CD14-positive monocyte (primary cell): Measurements from ENCODE around the gene RBM19. TPM values are rescaled to one million over a fixed set of nuclear protein-coding genes. Genes with fewer than 3 reads are reported as not detected.

ENCODE experiments used
- DNase-seq, 3 donors: peaks; one replicate each; pipeline ENCODE4 v3.0.0-alpha.2; 2011 to 2022
- H2AFZ ChIP-seq: 2 replicates; pipeline ENCODE4 v1.6.0; 2012; ENCODE audit warnings: mild to moderate bottlenecking, low read depth, low read length, inconsistent platforms; ENCODE audit not compliant: insufficient read depth, poor library complexity, severe bottlenecking
- H3K27ac ChIP-seq, 2 donors: 1 replicate in 1 of 2; 2 replicates in 1 of 2; pipeline ENCODE4 v1.5.1; 2012 to 2013; ENCODE audit warnings: low read length in 2 of 2, control low read depth in 1 of 2, inconsistent platforms in 1 of 2, low read depth in 1 of 2, mild to moderate bottlenecking in 1 of 2
- H3K27me3 ChIP-seq, 2 donors: one replicate each; pipeline versions ENCODE4 v1.6.0 to v1.6.1; 2011 to 2013; ENCODE audit warnings: low read length in 2 of 2; ENCODE audit not compliant: control insufficient read depth in 2 of 2, insufficient read depth in 2 of 2
- H3K36me3 ChIP-seq, 2 donors: replicated peaks in 1 of 2; 1 replicate in 1 of 2; 2 replicates in 1 of 2; pipeline versions ENCODE4 v1.5.1 to v1.6.1; 2012 to 2013; ENCODE audit warnings: low read length in 2 of 2, control low read depth in 1 of 2, inconsistent platforms in 1 of 2, mild to moderate bottlenecking in 1 of 2; ENCODE audit not compliant: insufficient read depth in 2 of 2, control insufficient read depth in 1 of 2
- H3K4me1 ChIP-seq, 2 donors: 1 replicate in 1 of 2; 2 replicates in 1 of 2; pipeline versions ENCODE4 v1.5.1 to v1.6.1; 2012 to 2013; ENCODE audit warnings: low read length in 2 of 2, control low read depth in 1 of 2, inconsistent platforms in 1 of 2, mild to moderate bottlenecking in 1 of 2, moderate library complexity in 1 of 2; ENCODE audit not compliant: insufficient read depth in 2 of 2, control insufficient read depth in 1 of 2
- H3K4me2 ChIP-seq: replicated peaks from 2 replicates; pipeline ENCODE3; 2012; ENCODE audit warnings: low read length, moderate library complexity, mild to moderate bottlenecking; ENCODE audit not compliant: poor library complexity, severe bottlenecking; ENCODE audit errors: extremely low read depth
- H3K4me3 ChIP-seq, 3 experiments: fragments of 200-600 bp in 1 of 3; sonication (generic) in 1 of 3; replicated peaks in 1 of 3; 1 replicate in 2 of 3; 2 replicates in 1 of 3; pipeline ENCODE4 v1.5.1; 2011 to 2013; ENCODE audit warnings: low read length in 3 of 3, mild to moderate bottlenecking in 3 of 3, control low read depth in 2 of 3, low read depth in 2 of 3, inconsistent platforms in 1 of 3, moderate library complexity in 1 of 3
- H3K79me2 ChIP-seq: 2 replicates; pipeline ENCODE4 v1.6.0; 2012; ENCODE audit warnings: mild to moderate bottlenecking, control low read depth, inconsistent platforms, low read length, moderate library complexity; ENCODE audit not compliant: insufficient read depth
- H3K9ac ChIP-seq: 2 replicates; pipeline ENCODE4 v1.6.0; 2017; ENCODE audit warnings: low read length, mild to moderate bottlenecking; ENCODE audit not compliant: insufficient read depth, poor library complexity, severe bottlenecking
- H3K9me3 ChIP-seq, 2 donors: replicated peaks in 1 of 2; 1 replicate in 1 of 2; 2 replicates in 1 of 2; pipeline versions ENCODE4 v1.5.1 to v1.6.1; 2012 to 2013; ENCODE audit warnings: low read length in 2 of 2, control low read depth in 1 of 2; ENCODE audit not compliant: control insufficient read depth in 1 of 2, insufficient read depth in 1 of 2
- H4K20me1 ChIP-seq: 2 replicates; pipeline ENCODE4 v1.6.0; 2012; ENCODE audit warnings: mild to moderate bottlenecking, low read length, control low read depth, moderate library complexity; ENCODE audit not compliant: insufficient read depth
- H3K27ac Mint-ChIP-seq, 7 donors: one replicate each; pipeline ENCODE4 v1.8.0; 2020; ENCODE audit warnings: mild to moderate bottlenecking in 7 of 7, mixed read lengths in 7 of 7, moderate library complexity in 6 of 7, inconsistent platforms in 2 of 7
- H3K27me3 Mint-ChIP-seq, 3 donors: one replicate each; pipeline ENCODE4 v1.8.0; 2021 to 2022; ENCODE audit warnings: low read depth in 3 of 3, mild to moderate bottlenecking in 3 of 3, mixed read lengths in 3 of 3, moderate library complexity in 3 of 3, inconsistent platforms in 1 of 3
- H3K36me3 Mint-ChIP-seq, 2 donors: one replicate each; pipeline ENCODE4 v1.8.0; 2020; ENCODE audit warnings: mixed read lengths in 2 of 2, inconsistent platforms in 1 of 2, mild to moderate bottlenecking in 1 of 2
- H3K4me1 Mint-ChIP-seq: one replicate; pipeline ENCODE4 v1.8.0; 2020; ENCODE audit warnings: mild to moderate bottlenecking, mixed read lengths
- H3K4me3 Mint-ChIP-seq, 2 donors: one replicate each; pipeline ENCODE4 v1.8.0; 2020; ENCODE audit warnings: mild to moderate bottlenecking in 2 of 2, mixed read lengths in 2 of 2, moderate library complexity in 1 of 2
- H3K9me3 Mint-ChIP-seq, 7 donors: one replicate each; pipeline ENCODE4 v1.8.0; 2020 to 2022; ENCODE audit warnings: mixed read lengths in 7 of 7, mild to moderate bottlenecking in 6 of 7, moderate library complexity in 6 of 7, inconsistent platforms in 2 of 7
- CTCF ChIP-seq: fragments of 200-600 bp; IDR thresholded peaks from one replicate; pipeline ENCODE4 v1.8.0; 2022; ENCODE audit warnings: antibody characterized with exemption, mild to moderate bottlenecking
- WGBS: methylation state at CpG from one replicate; pipeline ENCODE4 v1.1.5; 2013; ENCODE audit warnings: missing lambda C conversion rate; ENCODE audit not compliant: insufficient coverage; 5-methylcytosine and 5-hydroxymethylcytosine counted together
- intact Hi-C, 2 donors: fragments of 100-400 bp; cut with micrococcal nuclease; formaldehyde crosslinking; loops; one replicate each; pipeline versions ENCODE4 v1.15.0 to v1.15.1; 2023
- polyA plus RNA-seq, 3 donors: library from polyadenylated mRNA; depleted of rRNA in 1 of 3; unstranded in 2 of 3; stranded (reverse) in 1 of 3; fragments of 300-500 nt in 2 of 3; fragments of >200 nt in 1 of 3; fragmentation: Illumina TruSeq in 2 of 3; gene quantifications; 1 replicate in 2 of 3; 2 replicates in 1 of 3; pipeline ENCODE4 v1.2.3, GENCODE V29; 2012 to 2021

Gene RBM19
- polyA plus RNA-seq, 3 donors: 2.1 to 30.4 (median 2.2) TPM

- Histone ChIP-seq H3K27me3 (no peaks in the 10 kb centered on the region), H3K36me3 (no peaks in the 10 kb centered on the region), H3K9me3 (no peaks in the 10 kb centered on the region), H4K20me1 (no peaks in the 10 kb centered on the region), H2AFZ (no peak overlapping the region), H3K9ac (no peak overlapping the region), H3K79me2 (no peaks in the 10 kb centered on the region), H3K4me3 (no peak overlapping the region), H3K4me2 (no peak overlapping the region), H3K27ac (no peak overlapping the region), H3K4me1 (no peaks in the 10 kb centered on the region)
- Mint-ChIP-seq H3K4me3 (no peak overlapping the region), H3K4me1 (no peaks in the 10 kb centered on the region), H3K27me3 (peaks cover 3 to 12% (median 7%) of the 10 kb centered on the region in 3 donors), H3K9me3 (no peaks in the 10 kb centered on the region), H3K36me3 (no peaks in the 10 kb centered on the region), H3K27ac (no peak overlapping the region)
- no peak for DNase-seq
- 100% methylated on average over 4 of the region's 5 CpGs for WGBS
- no peak for TF ChIP-seq CTCF
- intact Hi-C loops: no loop called here
Observed at GRCh38 chr12:114003286-114003685, 37.2 kb upstream of the RBM19 start.

- Histone ChIP-seq H3K27me3 (no peaks in the 10 kb centered on the region), H3K4me1 (no peaks in the 10 kb centered on the region), H3K9ac (no peak overlapping the region), H3K9me3 (no peaks in the 10 kb centered on the region), H3K36me3 (no peaks in the 10 kb centered on the region), H3K79me2 (no peaks in the 10 kb centered on the region), H3K27ac (no peak overlapping the region), H2AFZ (no peak overlapping the region), H3K4me2 (no peak overlapping the region), H4K20me1 (no peaks in the 10 kb centered on the region), H3K4me3 (no peak overlapping the region)
- no peaks in the 10 kb centered on the region for H3K9me3 Mint-ChIP-seq
- no CpG with 5 or more reads among the region's 5 CpGs for WGBS
- H3K27me3 Mint-ChIP-seq: peaks cover 8 to 12% (median 9%) of the 10 kb centered on the region in 3 donors
- H3K4me3 Mint-ChIP-seq: no peak overlapping the region
- DNase-seq: no peak
- TF ChIP-seq CTCF: no peak
- no peaks in the 10 kb centered on the region for H3K36me3 Mint-ChIP-seq
- H3K4me1 Mint-ChIP-seq: no peaks in the 10 kb centered on the region
- H3K27ac Mint-ChIP-seq: no peak overlapping the region
- intact Hi-C loops: no loop called here
Observed at GRCh38 chr12:114001511-114002340, 35.6 kb upstream of the RBM19 start.
